WERI-Rb-1 (cell line): Measurements from ENCODE around the gene KITLG.

Experiments
- DNase-seq: peaks from one replicate; pipeline ENCODE4 v3.0.0-alpha.2; 2020
- H3K27ac ChIP-seq: fragments of 250-450 bp; sonication (Bioruptor Pico); 2 replicates; pipeline ENCODE4 v1.5.1; 2020; ENCODE audit warnings: mild to moderate bottlenecking, moderate library complexity
- H3K27me3 ChIP-seq: fragments of 250-450 bp; sonication (Bioruptor Pico); 2 replicates; pipeline ENCODE4 v1.5.1; 2021; ENCODE audit warnings: mild to moderate bottlenecking, low read depth, moderate library complexity; ENCODE audit not compliant: insufficient read depth, severe bottlenecking
- H3K36me3 ChIP-seq: fragments of 250-450 bp; sonication (Bioruptor Pico); 2 replicates; pipeline ENCODE4 v1.5.1; 2020; ENCODE audit warnings: mild to moderate bottlenecking, moderate library complexity
- H3K4me3 ChIP-seq: 2 replicates; pipeline ENCODE4 v1.5.1; 2011; ENCODE audit warnings: low read depth, mild to moderate bottlenecking, control low read depth, low read length
- H3K9me3 ChIP-seq: fragments of 250-450 bp; sonication (Bioruptor Pico); 2 replicates; pipeline ENCODE4 v1.5.1; 2021; ENCODE audit warnings: mild to moderate bottlenecking, moderate library complexity; ENCODE audit not compliant: severe bottlenecking
- CTCF ChIP-seq: IDR thresholded peaks from 2 replicates; pipeline ENCODE4 v1.5.1; 2011; ENCODE audit warnings: low read depth, mild to moderate bottlenecking, control low read depth, inconsistent platforms, low read length

The KITLG gene

GRCh38 chr12:88453323-88453722 lies 126.9 kb downstream of the KITLG start:
- TF ChIP-seq CTCF: no peak
- H3K9me3 ChIP-seq: no peaks in the 10 kb centered on the region
- DNase-seq: no peak
- no peak overlapping the region for H3K27ac ChIP-seq
- H3K27me3 ChIP-seq: peaks cover 55% of the 10 kb centered on the region
- H3K4me3 ChIP-seq: no peak overlapping the region
- no peaks in the 10 kb centered on the region for H3K36me3 ChIP-seq

- H3K36me3 ChIP-seq: no peaks in the 10 kb centered on the region
- no peak for DNase-seq
- H3K4me3 ChIP-seq: no peak overlapping the region
- H3K27me3 ChIP-seq: peaks cover 54% of the 10 kb centered on the region
- TF ChIP-seq CTCF: no peak
- H3K27ac ChIP-seq: no peak overlapping the region
- no peaks in the 10 kb centered on the region for H3K9me3 ChIP-seq
These were observed 129.1 kb downstream of the KITLG start for GRCh38 chr12:88451205-88451604.

GRCh38 chr12:88450136-88450535 lies 130.1 kb downstream of the KITLG start:
- H3K27ac ChIP-seq: no peak overlapping the region
- TF ChIP-seq CTCF: no peak
- no peak for DNase-seq
- H3K36me3 ChIP-seq: no peaks in the 10 kb centered on the region
- no peaks in the 10 kb centered on the region for H3K9me3 ChIP-seq
- H3K4me3 ChIP-seq: no peak overlapping the region
- peaks cover 43% of the 10 kb centered on the region for H3K27me3 ChIP-seq

- TF ChIP-seq CTCF: no peak
- Histone ChIP-seq H3K27me3 (peaks cover 28% of the 10 kb centered on the region), H3K4me3 (no peak overlapping the region), H3K36me3 (no peaks in the 10 kb centered on the region), H3K9me3 (no peaks in the 10 kb centered on the region), H3K27ac (no peak overlapping the region)
- DNase-seq: no peak
These were observed 131.8 kb downstream of the KITLG start for GRCh38 chr12:88448337-88448915.

GRCh38 chr12:88445705-88446394 lies 134.4 kb downstream of the KITLG start:
- H3K36me3 ChIP-seq: no peaks in the 10 kb centered on the region
- no peak overlapping the region for H3K4me3 ChIP-seq
- TF ChIP-seq CTCF: no peak
- no peak for DNase-seq
- H3K27ac ChIP-seq: no peak overlapping the region
- peaks cover 7% of the 10 kb centered on the region for H3K27me3 ChIP-seq
- H3K9me3 ChIP-seq: no peaks in the 10 kb centered on the region

GRCh38 chr12:88444481-88444880 lies 135.8 kb downstream of the KITLG start:
- Histone ChIP-seq H3K9me3 (no peaks in the 10 kb centered on the region), H3K27me3 (peaks cover 5% of the 10 kb centered on the region), H3K27ac (no peak overlapping the region), H3K4me3 (no peak overlapping the region), H3K36me3 (no peaks in the 10 kb centered on the region)
- DNase-seq: no peak
- no peak for TF ChIP-seq CTCF
